Ovary (tissue), 9 donors: Measurements from ENCODE around the gene INTS7. TPM values are rescaled to one million over a fixed set of nuclear protein-coding genes. Genes with fewer than 3 reads are reported as not detected.

ENCODE experiments used
- DNase-seq, 5 donors: peaks; one replicate each; pipeline ENCODE4 v3.0.0-alpha.2; 2019 to 2020
- H3K27ac ChIP-seq, 2 donors: fragments of 200-600 bp; one replicate each; pipeline versions ENCODE4 v1.5.1 to v1.8.0; 2019 to 2022
- H3K27me3 ChIP-seq: fragments of 200-600 bp; one replicate; pipeline ENCODE4 v1.8.0; 2022
- H3K36me3 ChIP-seq: fragments of 200-600 bp; sonication (generic); one replicate; pipeline ENCODE4 v1.5.1; 2019
- H3K4me1 ChIP-seq: one replicate; pipeline ENCODE4 v1.8.1; 2013; ENCODE audit warnings: mild to moderate bottlenecking, moderate library complexity; ENCODE audit not compliant: insufficient read depth
- H3K4me3 ChIP-seq: fragments of 200-600 bp; sonication (generic); one replicate; pipeline ENCODE4 v1.5.1; 2017
- H3K9me3 ChIP-seq, 2 donors: fragments of 200-600 bp in 1 of 2; sonication (generic) in 1 of 2; one replicate each; pipeline versions ENCODE4 v1.5.1 to v1.8.1; 2013 to 2019; ENCODE audit warnings: mild to moderate bottlenecking in 1 of 2, moderate library complexity in 1 of 2
- CTCF ChIP-seq, 3 donors: fragments of 450-650 bp in 2 of 3; fragments of 200-600 bp in 1 of 3; IDR thresholded peaks; one replicate each; pipeline versions ENCODE4 v1.5.1 to v1.8.0; 2016 to 2022; ENCODE audit warnings: antibody characterized with exemption in 3 of 3, mild to moderate bottlenecking in 1 of 3
- EP300 ChIP-seq: sonication (generic); formaldehyde crosslinking; IDR thresholded peaks from one replicate; pipeline ENCODE4 v1.6.1; 2017; ENCODE audit warnings: antibody characterized with exemption
- POLR2A ChIP-seq: fragments of 450-650 bp; IDR thresholded peaks from one replicate; pipeline ENCODE4 v1.6.1; 2017; ENCODE audit warnings: antibody characterized with exemption, mild to moderate bottlenecking, moderate library complexity
- WGBS, 3 donors: extraction: QIAGEN DNeasy Blood & Tissue Kit in 1 of 3; methylation state at CpG; one replicate each; pipeline versions ENCODE4 v1.1.5 to v1.1.7; 2013 to 2017; 5-methylcytosine and 5-hydroxymethylcytosine counted together
- intact Hi-C, 4 donors: fragments of 100-400 bp; cut with DNase I; formaldehyde crosslinking; loops; one replicate each; pipeline versions ENCODE4 v1.11.0 to v1.15.1; 2022 to 2023
- polyA plus RNA-seq, 2 donors: library from polyadenylated mRNA; stranded (reverse); fragments of 200-250 nt in 1 of 2; fragments of 350-450 nt in 1 of 2; fragmentation: Illumina TruSeq in 1 of 2; extraction: RNeasy Lipid Tissue Mini Kit (QIAGEN cat#74804) in 1 of 2; gene quantifications; one replicate each; pipeline ENCODE4 v1.2.3, GENCODE V29; 2013 to 2014
- total RNA-seq, 7 donors: library from RNA; depleted of rRNA in 2 of 7; stranded (reverse); fragments of >200 nt in 2 of 7; fragmentation: NEBNext Ultra II Directional in 3 of 7; extraction: Animal tissue kit (Norgen Biotek cat#: 25700) in 3 of 7; gene quantifications; one replicate each; pipeline versions ENCODE4 v1.1.0 to v1.2.4, GENCODE V29; 2016 to 2023
- donor health status: DM: no; HTN: no; CAD: no; lungs with moderate emphysema.
- donor health status: DM: no; HTN: no; CAD: no.
- donor health status: Bipolar disorder and iron deficiency.
- donor health status: DM: yes; HTN: yes; CAD: no.
- donor health status: DM: no; HTN: no; CAD: no.
- donor health status: DM: yes; HTN: yes; CAD: no.

INTS7 gene
- total and polyA plus RNA-seq, 9 donors = 4.0 to 19.1 (median 7.0) TPM

- Histone ChIP-seq H3K4me3 (no peak overlapping the region), H3K27ac (no peak overlapping the region), H3K36me3 (no peaks in the 10 kb centered on the region), H3K9me3 (no peaks in the 10 kb centered on the region), H3K27me3 (no peaks in the 10 kb centered on the region), H3K4me1 (no peaks in the 10 kb centered on the region)
- intact Hi-C loops = no loop called here
- TF ChIP-seq EP300 = no peak
- no peak for TF ChIP-seq CTCF (IDR thresholded peaks at IDR 0.05)
- no peak for TF ChIP-seq POLR2A
- WGBS, 3 donors = 55 to 65% (median 61%) methylated on average over 1 of the region's 1 CpG
- no peak for DNase-seq
These were observed 123.3 kb downstream of the INTS7 start for GRCh38 chr1:211912038-211912437.

- no peaks in the 10 kb centered on the region for H3K27me3 ChIP-seq
- H3K4me1 ChIP-seq = no peaks in the 10 kb centered on the region
- TF ChIP-seq EP300 = no peak
- no peak for TF ChIP-seq POLR2A
- TF ChIP-seq CTCF (IDR thresholded peaks at IDR 0.05) = no peak
- no peak overlapping the region for H3K27ac ChIP-seq
- no peaks in the 10 kb centered on the region for H3K9me3 ChIP-seq
- H3K36me3 ChIP-seq = no peaks in the 10 kb centered on the region
- DNase-seq = no peak
- 30 to 40% (median 33%) methylated on average over 4 of the region's 4 CpGs for WGBS, 3 donors
- H3K4me3 ChIP-seq = no peak overlapping the region
- intact Hi-C loops = no loop called here
These were observed 124.4 kb downstream of the INTS7 start for GRCh38 chr1:211910913-211911485.

- Histone ChIP-seq H3K27me3 (no peaks in the 10 kb centered on the region), H3K4me3 (no peak overlapping the region), H3K36me3 (no peaks in the 10 kb centered on the region), H3K27ac (no peak overlapping the region), H3K4me1 (no peaks in the 10 kb centered on the region), H3K9me3 (no peaks in the 10 kb centered on the region)
- intact Hi-C loops = no loop called here
- TF ChIP-seq CTCF (IDR thresholded peaks at IDR 0.05) = no peak
- no peak for TF ChIP-seq POLR2A
- TF ChIP-seq EP300 = no peak
- 79 to 83% (median 79%) methylated on average over 7 of the region's 7 CpGs for WGBS, 3 donors
- DNase-seq = no peak
These were observed 125.1 kb downstream of the INTS7 start for GRCh38 chr1:211910113-211910884.

GRCh38 chr1:211909395-211909794, 126.0 kb downstream of the INTS7 start:
- 62 to 68% (median 65%) methylated on average over 9 of the region's 9 CpGs for WGBS, 3 donors
- TF ChIP-seq POLR2A (no peak), CTCF (IDR thresholded peaks at IDR 0.05) (no peak), EP300 (no peak)

More at GRCh38 chr1:211909395-211909794, 126.0 kb downstream of the INTS7 start:
- H3K4me1 ChIP-seq = no peaks in the 10 kb centered on the region
- DNase-seq = no peak
- intact Hi-C loops = no loop called here
- no peaks in the 10 kb centered on the region for H3K36me3 ChIP-seq
- no peaks in the 10 kb centered on the region for H3K9me3 ChIP-seq
- no peaks in the 10 kb centered on the region for H3K27me3 ChIP-seq
- H3K4me3 ChIP-seq = no peak overlapping the region
- no peak overlapping the region for H3K27ac ChIP-seq
